Transverse colon (tissue), 4 donors: ENCODE data around the gene DPY19L2. TPM values are rescaled to one million over a fixed set of nuclear protein-coding genes. Genes with fewer than 3 reads are reported as not detected.

Source experiments
- DNase-seq: peaks from one replicate; pipeline ENCODE4 v3.0.0-alpha.2; 2019
- H3K27ac ChIP-seq, 4 donors: fragments of 200-600 bp; sonication (generic); 2 replicates each; pipeline ENCODE4 v1.5.1; 2016 to 2018; ENCODE audit warnings: inconsistent platforms in 4 of 4
- H3K27me3 ChIP-seq: fragments of 200-600 bp; sonication (generic); 2 replicates; pipeline ENCODE4 v1.5.1; 2017; ENCODE audit warnings: inconsistent platforms
- H3K36me3 ChIP-seq, 4 donors: fragments of 200-600 bp; sonication (generic); 2 replicates each; pipeline ENCODE4 v1.5.1; 2017 to 2019; ENCODE audit warnings: inconsistent platforms in 4 of 4
- H3K4me1 ChIP-seq, 4 donors: fragments of 200-600 bp; sonication (generic); 2 replicates each; pipeline ENCODE4 v1.5.1; 2017 to 2020; ENCODE audit warnings: inconsistent platforms in 4 of 4
- H3K4me3 ChIP-seq, 4 donors: fragments of 200-600 bp; sonication (generic); 1 replicate in 1 of 4; 2 replicates in 3 of 4; pipeline versions ENCODE4 v1.5.1 to v1.6.1; 2017 to 2019; ENCODE audit warnings: inconsistent platforms in 4 of 4
- H3K9me3 ChIP-seq, 2 donors: fragments of 200-600 bp; sonication (generic); 2 replicates each; pipeline ENCODE4 v1.5.1; 2017 to 2019; ENCODE audit warnings: inconsistent platforms in 2 of 2
- POLR2AphosphoS5 ChIP-seq, 3 donors: sonication (generic); formaldehyde crosslinking; IDR thresholded peaks; one replicate each; pipeline ENCODE4 v1.6.1; 2016; ENCODE audit warnings: antibody characterized with exemption in 3 of 3
- WGBS, 2 donors: methylation state at CpG; one replicate each; pipeline ENCODE4 v1.1.5; 2018; ENCODE audit warnings: low coverage in 1 of 2; 5-methylcytosine and 5-hydroxymethylcytosine counted together
- in situ Hi-C, 4 donors: fragments of 200-750 bp; cut with MboI; loops; one replicate each; pipeline versions ENCODE4 v1.15.0 to v1.15.1; 2017; ENCODE audit warnings: low sequenced_read_pairs in 3 of 4, low pct_ligation_motif_present in 1 of 4, low pct_unique_long_range_greater_than_20kb in 1 of 4
- intact Hi-C: fragments of 100-400 bp; cut with DNase I; formaldehyde crosslinking; loops from one replicate; pipeline ENCODE4 v1.15.1; 2023; ENCODE audit warnings: low total_unique reads
- total RNA-seq, 4 donors: library from RNA; depleted of rRNA; stranded (reverse); fragments of >200 nt; gene quantifications; one replicate each; pipeline ENCODE4 v1.1.0, GENCODE V29; 2016

DPY19L2 gene
- total RNA-seq, 4 donors from 2014 or later, result 1.00 to 5.2 (median 4.2) TPM

DNA sequence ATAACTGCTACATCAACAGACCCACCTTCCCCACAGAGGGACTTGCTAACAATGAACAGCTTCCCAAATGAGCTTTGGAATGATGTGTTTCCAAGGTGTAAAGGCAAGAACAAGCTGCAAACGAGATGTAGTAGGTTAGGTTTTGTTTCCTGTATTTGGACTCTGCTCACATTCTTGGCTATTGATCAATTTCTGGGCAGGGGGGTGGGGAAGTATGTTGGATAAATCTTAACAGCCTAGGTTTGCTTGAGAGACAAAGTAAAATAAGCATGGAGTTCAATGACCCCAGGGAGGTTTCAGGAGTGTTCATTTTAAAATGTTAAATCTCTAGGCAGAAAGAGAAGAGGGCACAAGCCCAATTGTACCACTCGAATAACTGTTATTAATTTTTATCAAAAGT lies 146.6 kb downstream of the DPY19L2 start:
- 45 to 55% methylated on average over 1 to 2 of the region's 2 CpGs for WGBS, 2 donors
- no peak for TF ChIP-seq POLR2AphosphoS5 (IDR thresholded peaks at IDR 0.05)

More for the DNA sequence above, 146.6 kb downstream of the DPY19L2 start:
- Histone ChIP-seq H3K27ac (no peak overlapping the region), H3K27me3 (no peaks in the 10 kb centered on the region), H3K4me3 (no peak overlapping the region), H3K9me3 (no peaks in the 10 kb centered on the region), H3K4me1 (no peaks in the 10 kb centered on the region), H3K36me3 (no peaks in the 10 kb centered on the region)
- DNase-seq, result no peak
- in situ Hi-C loops (no loop called here), intact Hi-C loops (no loop called here)

Other genes with a start within 250 kb of the DPY19L2 start
- gene RXYLT1, start 111.4 kb upstream of the DPY19L2 start, total RNA-seq, result 10 to 100 TPM in 2 of 4 donors, 1 to 10 TPM in 2; 4.5 to 29.9 (median 14.4) TPM
- gene SRGAP1, start 176.2 kb upstream of the DPY19L2 start, total RNA-seq, result 100 to 1,000 TPM in 1 of 4 donors, 10 to 100 TPM in 3; 16.0 to 720 (median 51.4) TPM